Neuron (in vitro differentiated cells): ENCODE results near the gene STARD10.

Experiments used
- H2AFZ ChIP-seq: one replicate; pipeline ENCODE4 v1.6.1; 2013; ENCODE audit warnings: low read depth, mild to moderate bottlenecking, inconsistent platforms, low read length, moderate library complexity
- H3K27me3 ChIP-seq: one replicate; pipeline ENCODE4 v1.6.1; 2013; ENCODE audit warnings: low read length; ENCODE audit not compliant: insufficient read depth
- H3K36me3 ChIP-seq: one replicate; pipeline ENCODE4 v1.6.1; 2013; ENCODE audit warnings: low read length; ENCODE audit not compliant: insufficient read depth
- H3K4me1 ChIP-seq: one replicate; pipeline ENCODE4 v1.6.1; 2013; ENCODE audit warnings: low read length; ENCODE audit not compliant: insufficient read depth
- H3K4me3 ChIP-seq: 2 replicates; pipeline ENCODE4 v1.5.1; 2013; ENCODE audit warnings: mild to moderate bottlenecking, low read length, moderate library complexity
- H3K9me3 ChIP-seq: one replicate; pipeline ENCODE4 v1.6.1; 2013; ENCODE audit warnings: low read length

The STARD10 gene

GRCh38 chr11:72821920-72822799 is 28.3 kb upstream of the STARD10 start:
- Histone ChIP-seq H3K4me1 (peaks cover 13% of the 10 kb centered on the region), H3K4me3 (peak overlapping the region; percentile 46), H3K9me3 (no peaks in the 10 kb centered on the region), H3K27me3 (no peaks in the 10 kb centered on the region), H3K36me3 (no peaks in the 10 kb centered on the region), H2AFZ (peak overlapping the region; percentile 55)

GRCh38 chr11:72821221-72821919 is 27.5 kb upstream of the STARD10 start:
- H2AFZ ChIP-seq, result peak overlapping the region; percentile 55
- H3K4me1 ChIP-seq, result peaks cover 13% of the 10 kb centered on the region
- no peaks in the 10 kb centered on the region for H3K9me3 ChIP-seq
- no peaks in the 10 kb centered on the region for H3K27me3 ChIP-seq
- no peaks in the 10 kb centered on the region for H3K36me3 ChIP-seq
- H3K4me3 ChIP-seq, result peak overlapping the region; percentile 46

GRCh38 chr11:72820439-72821139 is 26.7 kb upstream of the STARD10 start:
- Histone ChIP-seq H2AFZ (no peak overlapping the region), H3K4me3 (no peak overlapping the region), H3K36me3 (no peaks in the 10 kb centered on the region), H3K4me1 (peaks cover 15% of the 10 kb centered on the region), H3K9me3 (no peaks in the 10 kb centered on the region), H3K27me3 (no peaks in the 10 kb centered on the region)

- Histone ChIP-seq H3K4me3 (no peak overlapping the region), H3K36me3 (no peaks in the 10 kb centered on the region), H3K9me3 (no peaks in the 10 kb centered on the region), H3K27me3 (no peaks in the 10 kb centered on the region), H2AFZ (no peak overlapping the region), H3K4me1 (peaks cover 21% of the 10 kb centered on the region)
Measured at GRCh38 chr11:72818971-72819370, 25.1 kb upstream of the STARD10 start.

DNA sequence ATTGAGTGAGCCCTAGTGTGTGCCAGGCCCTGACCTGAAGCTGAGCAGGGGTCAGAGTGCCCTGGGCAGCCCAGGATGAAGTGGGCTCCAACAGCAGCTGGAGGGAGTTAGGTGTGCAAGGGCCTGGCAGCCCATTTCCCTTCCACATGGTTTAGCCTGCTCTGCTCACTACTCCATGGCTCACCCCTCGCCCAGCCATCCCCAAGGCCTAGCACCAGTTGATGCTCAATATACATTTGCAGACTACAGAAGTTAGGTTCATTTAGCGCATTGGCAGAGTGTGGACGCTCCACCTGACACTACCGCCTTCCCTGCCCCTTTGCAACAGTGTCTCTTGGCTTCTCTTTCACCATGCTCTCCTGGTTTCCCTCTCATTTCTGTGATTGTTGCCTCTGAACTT is 24.1 kb upstream of the STARD10 start:
- H3K4me1 ChIP-seq, result peaks cover 27% of the 10 kb centered on the region
- H3K36me3 ChIP-seq, result no peaks in the 10 kb centered on the region
- H3K9me3 ChIP-seq, result no peaks in the 10 kb centered on the region
- no peak overlapping the region for H3K4me3 ChIP-seq
- H3K27me3 ChIP-seq, result no peaks in the 10 kb centered on the region
- H2AFZ ChIP-seq, result no peak overlapping the region

DNA sequence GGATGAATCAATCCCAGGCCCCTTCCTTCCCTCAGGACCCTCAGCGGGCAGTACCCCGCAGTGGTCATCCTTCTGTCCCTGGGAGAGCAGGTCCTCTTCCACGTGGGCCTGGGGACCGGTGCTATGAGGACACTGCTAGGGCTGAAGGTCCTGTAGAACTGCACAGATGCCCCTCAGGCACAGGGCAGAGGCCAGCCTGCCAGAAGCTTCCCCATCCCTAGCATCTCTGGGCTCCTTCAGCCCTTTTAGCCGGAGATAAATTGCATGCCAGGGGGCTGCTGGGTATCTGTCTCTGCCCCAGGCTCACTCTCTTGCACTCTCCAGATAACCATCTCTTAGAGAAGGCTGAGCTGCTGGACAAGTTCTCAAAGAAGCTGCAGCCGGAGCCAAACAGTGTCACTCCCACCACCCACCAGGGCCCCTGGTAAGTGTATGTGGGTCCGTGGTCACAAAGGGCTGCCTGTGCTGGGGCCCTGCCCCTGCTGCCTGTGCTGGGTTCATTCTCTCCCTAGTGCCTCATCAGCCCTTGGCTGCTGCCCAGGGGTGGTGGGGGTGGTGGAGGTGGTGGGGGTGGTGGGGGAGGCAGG is 22.6 kb upstream of the STARD10 start:
- H3K4me3 ChIP-seq, result no peak overlapping the region
- H3K9me3 ChIP-seq, result no peaks in the 10 kb centered on the region
- no peaks in the 10 kb centered on the region for H3K27me3 ChIP-seq
- H3K36me3 ChIP-seq, result no peaks in the 10 kb centered on the region
- H2AFZ ChIP-seq, result no peak overlapping the region
- peaks cover 24% of the 10 kb centered on the region for H3K4me1 ChIP-seq

DNA sequence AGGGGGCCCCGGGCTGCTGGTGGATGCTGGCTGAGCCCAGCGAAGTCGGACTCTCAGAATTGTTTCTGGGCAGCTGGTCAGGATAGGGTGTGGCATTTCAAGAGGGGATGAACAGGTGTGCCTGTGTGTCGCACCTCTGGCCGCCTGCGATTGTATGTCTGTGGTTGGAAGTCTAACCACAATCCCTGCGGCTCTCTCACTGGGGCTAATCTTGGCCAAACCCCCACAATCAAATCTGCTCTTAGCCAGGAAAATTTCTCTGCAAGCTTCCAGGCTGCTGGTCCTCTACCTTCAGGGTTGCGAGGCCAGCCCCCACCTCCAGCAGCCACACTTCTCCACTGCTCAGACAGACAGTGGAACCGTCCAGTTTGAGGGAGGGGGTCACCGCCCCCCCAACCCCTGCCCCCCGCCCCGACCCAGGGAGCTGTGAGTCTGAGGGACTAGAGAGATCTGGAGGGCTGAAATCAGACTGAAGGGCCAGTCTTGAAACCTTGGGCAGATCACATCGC is 21.3 kb upstream of the STARD10 start:
- Histone ChIP-seq H3K27me3 (no peaks in the 10 kb centered on the region), H3K9me3 (no peaks in the 10 kb centered on the region), H3K36me3 (no peaks in the 10 kb centered on the region), H2AFZ (peak overlapping the region; percentile 94), H3K4me1 (peaks cover 19% of the 10 kb centered on the region), H3K4me3 (peak overlapping the region; percentile 84)

- Histone ChIP-seq H3K4me1 (peaks cover 19% of the 10 kb centered on the region), H2AFZ (peak within 1 kb of the TSS; percentile 94), H3K36me3 (no peaks in the 10 kb centered on the region), H3K27me3 (no peaks in the 10 kb centered on the region), H3K9me3 (no peaks in the 10 kb centered on the region), H3K4me3 (peak within 1 kb of the TSS; percentile 84)
Measured at GRCh38 chr11:72814286-72815109, 20.7 kb upstream of the STARD10 start, which contains the start of gene ATG16L2. Gene ATG16L2 (plus strand): TSS chr11:72814411. CDS start chr11:72814446, 35 bp downstream.

DNA sequence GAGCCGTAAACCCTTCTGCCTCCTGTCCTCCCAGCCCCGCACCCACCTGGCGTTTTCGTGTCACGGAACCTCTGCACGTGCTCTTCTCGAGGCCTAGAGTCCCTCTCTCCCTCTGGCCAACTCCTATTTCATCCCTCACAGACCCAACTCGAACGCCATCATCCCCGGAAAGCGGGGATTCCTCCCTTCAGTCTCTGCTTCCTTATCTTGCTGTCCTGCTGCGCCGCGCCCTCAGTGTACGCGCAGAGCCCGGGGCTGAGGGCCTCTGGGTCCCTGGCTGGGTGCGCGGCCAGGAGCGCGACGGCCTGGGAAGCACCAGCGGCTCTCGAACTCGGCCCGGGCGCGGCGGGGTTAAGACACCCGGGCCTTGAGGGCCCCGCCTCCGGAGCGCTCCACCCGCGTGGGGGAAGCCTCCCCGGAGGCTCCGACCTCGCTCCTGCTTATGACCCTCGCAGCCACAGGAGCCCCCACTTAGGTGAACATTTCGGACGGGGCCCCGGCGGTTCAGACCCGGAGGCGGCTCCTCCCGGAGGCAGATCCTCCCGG is 20.0 kb upstream of the STARD10 start:
- Histone ChIP-seq H3K36me3 (peaks cover 2% of the 10 kb centered on the region), H2AFZ (peak overlapping the region; percentile 94), H3K27me3 (no peaks in the 10 kb centered on the region), H3K4me1 (peaks cover 19% of the 10 kb centered on the region), H3K4me3 (peak overlapping the region; percentile 84), H3K9me3 (no peaks in the 10 kb centered on the region)

DNA sequence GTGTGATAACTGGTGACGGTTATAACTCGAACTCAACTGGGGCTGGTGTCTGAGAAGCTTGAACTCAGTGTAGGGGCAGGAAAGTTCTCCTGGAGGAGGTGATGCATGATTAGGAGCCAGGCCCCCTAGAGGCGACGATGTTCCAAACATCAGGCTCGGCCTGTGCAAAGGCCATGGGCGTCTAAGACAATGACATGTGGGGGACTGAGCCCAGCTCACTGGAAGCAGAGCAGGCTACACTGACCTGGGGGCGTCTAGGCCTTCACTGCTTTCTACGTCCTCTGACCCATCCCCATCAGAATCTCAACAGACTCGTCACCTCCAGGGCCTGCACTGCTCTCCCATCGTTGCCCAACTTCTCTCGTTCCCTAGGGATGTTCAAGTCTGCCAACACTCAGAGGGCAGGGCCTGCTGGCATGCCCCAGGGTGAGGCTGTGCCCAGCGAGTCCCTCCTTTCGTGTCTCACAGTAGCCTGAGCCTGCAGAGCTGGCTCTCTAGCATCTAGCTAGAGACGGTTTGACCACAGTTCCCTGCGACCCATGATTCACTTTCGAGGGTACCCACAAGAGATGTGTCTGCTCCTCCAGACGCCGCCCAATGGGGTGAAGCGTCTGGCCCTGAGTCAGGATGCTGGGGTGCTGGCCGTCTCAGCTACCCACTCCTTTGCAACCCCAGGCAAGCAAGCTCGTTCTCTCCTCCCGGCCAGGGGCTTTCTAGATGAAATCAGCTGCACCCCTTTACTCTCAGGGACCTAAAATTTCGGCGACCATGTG is 19.3 kb upstream of the STARD10 start:
- Histone ChIP-seq H3K4me1 (peaks cover 19% of the 10 kb centered on the region), H3K27me3 (no peaks in the 10 kb centered on the region), H3K9me3 (no peaks in the 10 kb centered on the region)

DNA sequence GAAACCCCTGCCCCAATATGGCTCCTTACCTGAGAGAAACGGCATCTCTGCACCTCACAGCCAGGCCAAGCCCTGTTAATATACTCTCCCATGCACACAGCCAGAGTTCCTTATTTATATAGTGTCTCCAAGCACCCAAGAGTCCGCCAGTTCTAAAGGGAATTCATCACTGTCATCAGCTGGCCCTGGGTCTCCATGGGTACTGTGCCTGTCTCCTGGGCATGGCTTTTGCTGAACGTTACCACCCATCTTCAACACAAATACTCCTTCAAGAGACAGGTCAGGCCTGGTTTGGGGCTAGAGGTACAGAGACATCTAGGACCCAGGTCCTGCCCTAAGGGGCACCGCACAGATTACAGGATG is 18.7 kb upstream of the STARD10 start:
- peak overlapping the region; percentile 84 for H3K4me3 ChIP-seq

More for the DNA sequence above, 19.3 kb upstream of the STARD10 start:
- peak overlapping the region; percentile 94 for H2AFZ ChIP-seq
- peak overlapping the region; percentile 84 for H3K4me3 ChIP-seq
- peaks cover 2% of the 10 kb centered on the region for H3K36me3 ChIP-seq

More for the DNA sequence above, 18.7 kb upstream of the STARD10 start:
- H3K9me3 ChIP-seq, result no peaks in the 10 kb centered on the region
- H2AFZ ChIP-seq, result no peak overlapping the region
- H3K4me1 ChIP-seq, result peaks cover 19% of the 10 kb centered on the region
- H3K27me3 ChIP-seq, result no peaks in the 10 kb centered on the region
- peaks cover 2% of the 10 kb centered on the region for H3K36me3 ChIP-seq
